Suppressor macrophage (primary cell): Measurements from ENCODE around the gene TSHR.

ENCODE experiments used
- DNase-seq, 4 experiments: peaks; one replicate each; pipeline ENCODE4 v3.0.0-alpha.2; 2020 to 2022

The TSHR gene

GRCh38 chr14:81141426-81141825, 186.0 kb downstream of the TSHR start:
- peak; percentile 40 to 64 (median 54) for DNase-seq

- DNase-seq, result no peak
Measured at GRCh38 chr14:81143793-81144192, 188.4 kb downstream of the TSHR start.

DNA sequence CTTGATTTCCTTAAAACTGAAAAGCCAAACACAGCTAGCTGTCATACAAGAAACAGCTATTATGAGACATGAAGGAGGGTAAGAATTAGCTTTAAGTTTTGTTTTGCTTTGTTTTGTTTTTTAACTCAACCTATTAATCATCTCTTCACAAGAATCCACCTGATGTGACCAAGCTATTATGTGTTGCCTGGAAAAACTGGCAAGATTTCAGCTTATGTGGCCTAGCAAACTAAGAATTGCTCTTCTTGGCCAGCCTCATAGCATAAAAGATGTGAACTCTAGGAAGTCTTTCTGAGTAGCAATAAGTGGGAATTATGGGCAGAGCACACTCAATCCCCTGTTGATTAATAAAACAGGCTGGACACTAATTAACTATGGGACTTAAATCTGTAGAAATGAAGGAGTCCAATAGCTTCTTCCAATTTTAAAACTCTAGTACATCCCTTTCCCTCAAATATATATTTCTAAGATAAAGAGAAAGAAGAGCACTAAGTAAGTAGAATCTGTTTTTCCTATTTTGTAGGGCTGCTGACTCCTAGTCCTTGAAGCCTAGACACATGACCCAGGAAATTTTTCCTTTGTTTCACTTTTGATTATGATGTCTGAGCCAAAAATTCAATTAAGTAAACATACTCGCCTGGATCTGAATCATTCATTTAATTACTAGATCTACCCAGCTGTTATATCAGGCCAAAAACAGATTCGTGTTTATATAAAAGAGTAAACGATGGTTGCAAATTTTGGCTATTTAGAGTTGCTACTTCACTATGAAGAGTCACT, 189.6 kb downstream of the TSHR start:
- no peak for DNase-seq

GRCh38 chr14:81147140-81147897, 191.9 kb downstream of the TSHR start:
- DNase-seq, result no peak

DNA sequence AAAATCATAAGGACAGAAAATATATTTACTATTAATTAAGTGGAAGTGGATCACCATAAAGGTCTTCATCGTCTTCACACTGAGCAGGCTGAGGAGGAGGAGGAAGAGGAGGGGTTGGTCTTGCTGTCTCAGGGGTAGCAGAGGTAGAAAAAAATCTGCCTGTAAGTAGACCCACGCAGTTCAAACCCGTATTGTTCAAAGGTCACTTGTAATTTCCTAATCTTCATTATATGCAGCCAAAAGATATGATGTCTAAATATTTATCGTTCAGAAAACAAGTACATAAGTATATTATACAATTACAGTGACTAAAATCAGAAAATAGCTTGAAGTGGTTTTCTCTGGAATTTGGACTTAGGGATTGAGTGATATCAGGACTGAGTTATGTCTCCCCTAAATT, 193.2 kb downstream of the TSHR start:
- DNase-seq, result no peak

GRCh38 chr14:81153187-81153586, 197.8 kb downstream of the TSHR start:
- DNase-seq, result no peak

- DNase-seq, result peak; percentile 27 to 78 (median 56)
Measured at GRCh38 chr14:81157431-81157830, 202.0 kb downstream of the TSHR start.

GRCh38 chr14:81161088-81161487, 205.7 kb downstream of the TSHR start:
- DNase-seq, result no peak

GRCh38 chr14:81161749-81162148, 206.3 kb downstream of the TSHR start:
- no peak for DNase-seq

DNA sequence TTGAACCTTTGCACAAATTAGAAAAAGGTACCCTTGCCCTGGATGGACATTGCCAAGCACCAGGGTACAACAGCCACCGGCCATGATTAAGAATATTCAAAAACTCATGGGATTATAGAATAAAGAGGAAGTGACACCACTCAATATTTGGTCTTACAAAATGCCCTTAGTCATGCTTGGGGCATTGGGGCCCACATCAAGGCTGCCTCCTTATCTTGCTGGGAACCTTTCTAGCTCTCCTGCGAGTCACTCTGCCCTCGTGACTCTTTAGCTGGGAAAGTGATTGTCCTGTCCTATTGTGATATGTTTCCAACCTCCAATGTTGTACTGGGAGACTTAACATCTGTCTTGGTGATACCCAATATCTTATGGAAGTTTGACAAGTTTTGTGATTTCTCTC, 207.5 kb downstream of the TSHR start:
- peak; percentile 62 to 83 (median 74) for DNase-seq

GRCh38 chr14:81164167-81164774, 208.8 kb downstream of the TSHR start:
- DNase-seq, result peak; percentile 63 to 80 (median 74)

- peak in 2 of 4 experiments; percentile 17 to 34 for DNase-seq
Measured at GRCh38 chr14:81165188-81165587, 209.8 kb downstream of the TSHR start.

- DNase-seq, result no peak
Measured at GRCh38 chr14:81166121-81166520, 210.7 kb downstream of the TSHR start.

DNA sequence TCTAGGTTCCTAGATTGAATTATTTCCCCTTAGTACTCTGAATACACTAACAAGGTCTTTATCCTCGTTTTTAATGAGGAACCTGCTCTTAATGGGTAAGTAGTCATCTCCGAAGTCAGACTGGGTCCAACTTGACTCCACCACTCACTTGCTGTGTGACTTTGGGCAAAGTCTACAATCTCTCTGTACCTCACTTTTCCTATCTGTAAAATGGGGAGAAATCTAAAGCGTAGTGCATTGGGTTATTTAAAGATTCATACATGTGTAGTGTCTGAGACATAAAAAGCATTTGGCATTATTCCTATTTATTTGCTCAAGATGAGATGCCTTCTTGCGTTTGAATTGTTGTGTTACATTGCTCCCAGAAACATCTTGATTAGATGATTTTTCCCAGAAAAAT, 213.8 kb downstream of the TSHR start:
- no peak for DNase-seq

DNA sequence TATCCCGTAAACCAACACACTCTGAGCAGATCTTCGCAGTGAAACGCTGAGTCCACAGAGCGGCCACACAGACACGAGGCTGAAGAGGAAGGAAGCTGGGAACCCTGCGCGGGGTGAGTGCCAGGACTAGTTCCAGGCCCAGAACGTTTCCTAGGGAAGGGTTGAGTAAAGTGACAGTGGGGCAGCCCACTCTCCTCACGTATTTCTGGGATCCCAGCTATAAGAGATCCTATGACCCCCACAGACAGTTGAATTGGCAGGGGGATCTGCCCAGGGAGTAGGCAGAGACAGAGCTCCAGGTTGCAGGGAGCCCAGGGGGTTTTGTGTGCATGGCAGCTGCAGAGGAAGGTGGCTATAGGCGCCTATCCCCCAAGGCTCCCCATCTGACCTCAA, 214.3 kb downstream of the TSHR start:
- peak; percentile 82 to 91 (median 89) for DNase-seq

- DNase-seq, result peak; percentile 87 to 95 (median 93)
Measured at GRCh38 chr14:81170104-81170828, 214.8 kb downstream of the TSHR start.

- no peak for DNase-seq
Measured at GRCh38 chr14:81170829-81171195, 215.4 kb downstream of the TSHR start.

DNA sequence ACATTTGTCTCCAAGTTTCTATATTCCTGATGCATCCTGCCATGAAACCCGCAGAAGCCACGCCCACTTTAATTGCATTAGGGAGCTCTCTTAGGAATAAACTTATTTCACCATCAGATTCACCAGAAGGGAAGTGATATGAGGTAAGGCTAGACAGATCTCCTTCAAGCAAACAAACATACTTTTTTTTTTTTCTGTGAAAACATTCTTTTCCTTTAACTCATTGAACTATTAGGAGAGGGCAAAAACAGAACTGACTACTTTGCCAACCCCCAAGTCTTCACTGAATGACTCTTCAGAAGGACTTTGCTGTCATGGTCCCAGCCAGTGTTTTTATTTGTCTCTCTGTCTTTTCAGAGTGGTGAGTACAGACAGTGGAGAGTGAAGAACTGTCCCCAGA, 216.9 kb downstream of the TSHR start:
- peak in 2 of 4 experiments; percentile 7 to 13 for DNase-seq

- no peak for DNase-seq
Measured at GRCh38 chr14:81172881-81173280, 217.5 kb downstream of the TSHR start.

DNA sequence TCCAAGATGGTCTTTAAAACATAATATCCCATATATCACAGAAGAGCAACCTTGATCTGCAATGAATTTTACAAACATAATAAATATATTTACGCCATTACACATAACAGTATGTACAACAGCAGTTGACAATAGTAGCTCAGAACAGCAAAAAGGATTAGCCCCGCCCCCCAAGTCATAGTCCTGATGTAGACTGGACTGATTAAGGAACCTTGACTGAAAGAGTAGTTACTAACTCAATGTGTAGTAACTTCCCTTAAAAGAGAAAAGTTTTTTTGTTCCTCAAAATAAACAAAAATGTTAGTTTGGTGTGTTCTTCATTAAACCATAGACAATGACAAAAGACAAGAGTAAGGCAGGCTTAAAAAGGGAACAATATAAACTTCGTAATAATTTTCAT, 220.8 kb downstream of the TSHR start:
- DNase-seq, result peak; percentile 82 to 92 (median 85)

DNA sequence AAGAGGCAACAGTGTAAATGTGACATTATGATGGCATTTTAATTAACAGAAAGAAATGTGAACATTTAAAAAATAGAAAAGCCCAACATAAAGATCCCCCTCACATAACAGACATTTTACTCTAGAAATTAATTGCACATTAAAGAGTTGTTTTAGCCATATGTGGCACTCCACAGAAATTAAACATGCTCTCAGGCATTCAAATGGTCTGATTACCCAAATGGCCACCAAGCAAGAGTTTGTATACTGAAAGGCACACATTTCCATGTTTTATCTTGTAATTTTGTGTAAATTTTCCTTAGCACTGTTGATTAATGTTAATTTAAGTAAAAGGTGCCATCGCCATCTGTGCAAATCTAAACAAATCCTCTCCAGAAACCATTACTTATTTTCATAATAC, 221.8 kb downstream of the TSHR start:
- no peak for DNase-seq

DNA sequence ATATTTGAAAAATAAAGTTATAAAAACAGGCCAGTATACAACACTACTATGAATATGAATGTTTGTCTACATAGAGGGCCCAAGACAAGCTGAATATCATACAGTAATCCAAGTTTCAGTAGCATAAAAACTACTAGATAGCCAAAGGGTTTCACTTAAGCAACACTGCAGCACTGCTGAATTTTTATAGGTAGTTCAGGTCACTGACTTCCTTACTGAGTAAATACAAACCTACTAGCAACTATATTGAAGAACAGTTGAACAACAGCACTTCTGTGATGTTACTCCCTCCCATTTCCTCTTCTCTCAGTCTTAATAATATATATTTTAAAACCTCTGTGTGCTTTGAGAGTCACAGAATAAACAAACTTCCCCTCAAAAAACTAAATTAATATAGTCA, 222.6 kb downstream of the TSHR start:
- DNase-seq, result no peak

DNA sequence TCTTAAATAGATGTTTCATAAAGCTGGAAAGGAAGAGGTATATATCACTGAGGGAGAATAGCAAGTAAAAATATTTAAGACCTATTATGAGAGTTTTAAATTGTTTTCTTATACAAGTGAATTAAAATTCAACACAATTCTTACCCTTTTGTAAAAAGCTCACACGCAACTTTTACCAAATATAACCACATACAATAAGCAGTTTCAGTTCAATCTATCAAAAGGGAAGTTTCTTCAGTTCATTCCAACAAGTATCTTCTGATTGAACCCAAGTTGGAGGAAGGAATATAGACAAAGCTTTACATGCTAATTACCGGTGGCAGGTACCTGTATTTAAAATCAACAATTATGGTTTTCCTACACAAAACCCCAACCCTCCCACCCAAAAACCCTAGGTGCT, 224.2 kb downstream of the TSHR start:
- DNase-seq, result peak in 2 of 4 experiments; percentile 28 to 55
